HEK293 (cell line): Measurements from ENCODE around the gene DOK3.

ENCODE experiments used
- CTCF ChIA-PET: fragments of 350-600 bp; formaldehyde crosslinking; extraction: SDS; loops from one replicate; lab custom pipeline; 2021; ENCODE audit warnings: antibody characterized with exemption; lab: Yijun Ruan, JAX
- POLR2A ChIA-PET: fragments of 300-600 bp; formaldehyde crosslinking; extraction: SDS; loops from one replicate; lab custom pipeline; 2020; ENCODE audit warnings: antibody characterized with exemption, inconsistent platforms; lab: Yijun Ruan, JAX
- H3K27ac ChIP-seq: fragments of 200-500 bp; sonication (Bioruptor generic); 2 replicates; pipeline ENCODE4 v1.5.1; 2014; ENCODE audit warnings: low read depth, low read length, control low read depth, inconsistent platforms; ENCODE audit errors: extremely low read depth
- H3K36me3 ChIP-seq, 2 experiments: fragments of 200-500 bp in 1 of 2; sonication (Bioruptor generic) in 1 of 2; 1 replicate in 1 of 2; 2 replicates in 1 of 2; pipeline ENCODE4 v1.5.1; 2014 to 2017; ENCODE audit warnings: inconsistent platforms in 2 of 2, low read length in 2 of 2; ENCODE audit not compliant: control insufficient read depth in 2 of 2, insufficient read depth in 1 of 2
- H3K4me1 ChIP-seq: fragments of 200-500 bp; sonication (Bioruptor generic); 2 replicates; pipeline ENCODE4 v1.5.1; 2014; ENCODE audit warnings: mild to moderate bottlenecking, low read length, inconsistent platforms; ENCODE audit not compliant: control insufficient read depth, insufficient read depth
- H3K4me3 ChIP-seq: 2 replicates; pipeline ENCODE4 v1.5.1; 2011; ENCODE audit warnings: low read depth, mild to moderate bottlenecking, control low read depth, low read length, moderate library complexity
- H3K9me3 ChIP-seq: fragments of 200-500 bp; sonication (Bioruptor generic); 2 replicates; pipeline ENCODE4 v1.5.1; 2014; ENCODE audit warnings: low read depth, low read length, inconsistent platforms; ENCODE audit not compliant: control insufficient read depth, insufficient read depth
- EGR2 ChIP-seq: fragments of 450-650 bp; formaldehyde crosslinking; IDR thresholded peaks from 2 replicates; pipeline ENCODE4 v1.5.1; 2016; ENCODE audit warnings: low read depth, missing biosample characterization, missing genetic modification characterization
- HOXC10 ChIP-seq: sonication (generic); formaldehyde crosslinking; IDR thresholded peaks from 2 replicates; pipeline ENCODE4 v1.8.1; 2023; ENCODE audit warnings: mild to moderate bottlenecking, missing genetic modification reagents
- KLF16 ChIP-seq: fragments of 450-650 bp; formaldehyde crosslinking; IDR thresholded peaks from 2 replicates; pipeline ENCODE4 v1.5.1; 2017; ENCODE audit warnings: missing biosample characterization, missing genetic modification characterization
- MZF1 ChIP-seq: fragments of 450-650 bp; formaldehyde crosslinking; IDR thresholded peaks from 2 replicates; pipeline ENCODE4 v1.5.1; 2017; ENCODE audit warnings: missing biosample characterization, missing genetic modification characterization, borderline replicate concordance
- SP7 ChIP-seq: fragments of 450-650 bp; formaldehyde crosslinking; IDR thresholded peaks from 2 replicates; pipeline ENCODE4 v1.5.1; 2016; ENCODE audit warnings: missing biosample characterization, missing genetic modification characterization
- YY2 ChIP-seq: fragments of 450-650 bp; formaldehyde crosslinking; IDR thresholded peaks from 2 replicates; pipeline ENCODE4 v1.5.1; 2016; ENCODE audit warnings: missing biosample characterization, missing genetic modification characterization
- ZBTB1 ChIP-seq: fragments of 450-650 bp; formaldehyde crosslinking; IDR thresholded peaks from 2 replicates; pipeline ENCODE4 v1.5.1; 2016; ENCODE audit warnings: missing biosample characterization, missing genetic modification characterization
- ZBTB20 ChIP-seq: fragments of 450-650 bp; formaldehyde crosslinking; IDR thresholded peaks from 2 replicates; pipeline ENCODE4 v1.5.1; 2016; ENCODE audit warnings: missing biosample characterization, missing genetic modification characterization
- ZBTB21 ChIP-seq: fragments of 450-650 bp; formaldehyde crosslinking; IDR thresholded peaks from 2 replicates; pipeline ENCODE4 v1.5.1; 2017; ENCODE audit warnings: missing biosample characterization, missing genetic modification characterization
- ZFHX2 ChIP-seq: fragments of 450-650 bp; formaldehyde crosslinking; conservative IDR thresholded peaks from 2 replicates; pipeline ENCODE4 v1.5.1; 2016; ENCODE audit warnings: missing biosample characterization, missing genetic modification characterization
- ZNF133 ChIP-seq: fragments of 450-650 bp; formaldehyde crosslinking; IDR thresholded peaks from 2 replicates; pipeline ENCODE4 v1.5.1; 2016; ENCODE audit warnings: missing biosample characterization, missing genetic modification characterization
- ZNF174 ChIP-seq: fragments of 450-650 bp; formaldehyde crosslinking; IDR thresholded peaks from 2 replicates; pipeline ENCODE4 v1.5.0; 2017; ENCODE audit warnings: missing biosample characterization, mild to moderate bottlenecking, missing genetic modification characterization
- ZNF292 ChIP-seq: fragments of 450-650 bp; formaldehyde crosslinking; IDR thresholded peaks from 2 replicates; pipeline ENCODE4 v1.5.1; 2016; ENCODE audit warnings: low read depth, missing biosample characterization, missing genetic modification characterization, borderline replicate concordance
- ZNF404 ChIP-seq: fragments of 450-650 bp; formaldehyde crosslinking; IDR thresholded peaks from 2 replicates; pipeline ENCODE4 v1.5.1; 2017; ENCODE audit warnings: missing biosample characterization, missing genetic modification characterization
- ZNF473 ChIP-seq: fragments of 450-650 bp; formaldehyde crosslinking; IDR thresholded peaks from 2 replicates; pipeline ENCODE4 v1.5.1; 2017; ENCODE audit warnings: missing biosample characterization, missing genetic modification characterization
- ZNF501 ChIP-seq: fragments of 450-650 bp; formaldehyde crosslinking; IDR thresholded peaks from 2 replicates; pipeline ENCODE4 v1.5.1; 2016; ENCODE audit warnings: missing biosample characterization, missing genetic modification characterization
- ZNF623 ChIP-seq: fragments of 450-650 bp; formaldehyde crosslinking; IDR thresholded peaks from 2 replicates; pipeline ENCODE4 v1.5.1; 2016; ENCODE audit warnings: missing biosample characterization, missing genetic modification characterization
- ZNF707 ChIP-seq: fragments of 450-650 bp; formaldehyde crosslinking; IDR thresholded peaks from 2 replicates; pipeline ENCODE4 v1.5.1; 2016; ENCODE audit warnings: missing biosample characterization, missing genetic modification characterization
- ZNF747 ChIP-seq: fragments of 450-650 bp; formaldehyde crosslinking; IDR thresholded peaks from 2 replicates; pipeline ENCODE4 v1.5.1; 2016; ENCODE audit warnings: missing biosample characterization, missing genetic modification characterization
- ZNF791 ChIP-seq: fragments of 450-650 bp; formaldehyde crosslinking; IDR thresholded peaks from 2 replicates; pipeline ENCODE4 v1.5.1; 2016; ENCODE audit warnings: missing biosample characterization, missing genetic modification characterization
- ZNF830 ChIP-seq: fragments of 450-650 bp; IDR thresholded peaks from 2 replicates; pipeline ENCODE4 v1.5.0; 2018; ENCODE audit warnings: missing biosample characterization, missing genetic modification characterization, low read depth, mild to moderate bottlenecking, moderate library complexity
- ZSCAN30 ChIP-seq: fragments of 450-650 bp; IDR thresholded peaks from 2 replicates; pipeline ENCODE4 v1.5.1; 2018; ENCODE audit warnings: missing biosample characterization, mild to moderate bottlenecking, missing genetic modification characterization, moderate library complexity
- TF ChIP-seq, protein P1 (sequence below): fragments of 450-650 bp; formaldehyde crosslinking; IDR thresholded peaks from 2 replicates; pipeline ENCODE4 v1.5.1; 2016; ENCODE audit warnings: missing biosample characterization, missing genetic modification characterization
- TF ChIP-seq, protein P2 (sequence below): fragments of 450-650 bp; formaldehyde crosslinking; IDR thresholded peaks from 2 replicates; pipeline ENCODE4 v1.5.1; 2017; ENCODE audit warnings: missing biosample characterization, missing genetic modification characterization
- TF ChIP-seq, protein P3 (sequence below): fragments of 450-650 bp; formaldehyde crosslinking; IDR thresholded peaks from 2 replicates; pipeline ENCODE4 v1.5.1; 2017; ENCODE audit warnings: missing biosample characterization, missing genetic modification characterization
- TF ChIP-seq, protein P4 (sequence below): fragments of 450-650 bp; formaldehyde crosslinking; IDR thresholded peaks from 2 replicates; pipeline ENCODE4 v1.5.1; 2017; ENCODE audit warnings: missing biosample characterization, missing genetic modification characterization
- TF ChIP-seq, protein P5 (sequence below): fragments of 450-650 bp; formaldehyde crosslinking; IDR thresholded peaks from 2 replicates; pipeline ENCODE4; 2016; ENCODE audit warnings: missing biosample characterization, missing genetic modification characterization

The DOK3 gene

DNA sequence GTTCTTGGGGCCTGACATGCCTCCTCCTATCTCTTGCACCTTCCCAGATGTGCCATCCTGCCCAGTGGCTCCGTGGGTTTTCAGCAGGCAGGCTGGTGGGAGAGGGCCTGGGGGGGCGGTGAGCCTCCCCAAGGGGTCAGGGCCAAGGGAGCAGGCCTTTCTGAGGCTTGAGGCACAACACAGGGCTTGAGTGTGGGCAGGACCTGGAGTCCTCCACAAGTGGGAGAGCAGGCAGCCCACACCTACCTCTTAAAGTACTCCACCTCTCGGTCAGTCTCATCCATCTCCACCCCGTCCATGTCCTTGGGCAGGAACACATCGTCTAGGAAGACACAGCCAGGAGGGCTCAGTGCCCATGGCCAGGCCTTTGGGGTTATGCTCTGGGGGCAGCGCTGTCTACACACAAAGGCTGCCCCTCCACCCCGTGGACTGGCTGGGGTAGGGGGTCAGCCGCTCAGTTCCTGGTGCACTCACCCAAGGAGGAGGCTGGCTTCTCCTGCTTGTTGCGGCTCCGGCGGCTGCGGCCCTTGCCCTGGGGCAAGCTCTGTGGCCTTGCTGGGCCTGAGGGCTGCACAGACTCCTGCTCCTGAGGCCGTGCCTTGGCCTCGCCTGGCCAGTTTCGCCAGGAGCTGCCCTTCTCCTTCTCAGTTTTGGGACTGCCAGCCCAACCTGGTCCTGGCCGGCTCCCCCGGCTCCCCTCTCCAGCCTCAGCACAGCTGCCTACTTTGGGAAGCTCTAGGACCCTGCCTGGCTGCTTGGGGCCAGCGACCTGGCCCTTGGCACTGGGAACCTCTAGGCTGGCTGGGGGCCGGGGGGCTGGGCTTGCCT lies 14.3 kb upstream of the DOK3 start:
- TF ChIP-seq ZBTB21 (tag by site-specific recombination): no peak
- TF ChIP-seq ZNF791 (tag by site-specific recombination): no peak
- no peak for TF ChIP-seq ZNF623 (tag by site-specific recombination)
- no peak for TF ChIP-seq HOXC10 (CRISPR knock-in tag)
- TF ChIP-seq ZNF501 (tag by site-specific recombination): no peak
- no peak for TF ChIP-seq ZBTB20
- TF ChIP-seq EGR2: peak; percentile 65
- TF ChIP-seq KLF16 (tag by site-specific recombination): no peak
- peak; percentile 49 for TF ChIP-seq ZFHX2 (tag by site-specific recombination)
- no peak for TF ChIP-seq YY2
- TF ChIP-seq, protein P1, sequence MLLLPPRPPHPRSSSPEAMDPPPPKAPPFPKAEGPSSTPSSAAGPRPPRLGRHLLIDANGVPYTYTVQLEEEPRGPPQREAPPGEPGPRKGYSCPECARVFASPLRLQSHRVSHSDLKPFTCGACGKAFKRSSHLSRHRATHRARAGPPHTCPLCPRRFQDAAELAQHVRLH (tag by site-specific recombination): no peak
- no peak for TF ChIP-seq MZF1
- TF ChIP-seq, protein P2, sequence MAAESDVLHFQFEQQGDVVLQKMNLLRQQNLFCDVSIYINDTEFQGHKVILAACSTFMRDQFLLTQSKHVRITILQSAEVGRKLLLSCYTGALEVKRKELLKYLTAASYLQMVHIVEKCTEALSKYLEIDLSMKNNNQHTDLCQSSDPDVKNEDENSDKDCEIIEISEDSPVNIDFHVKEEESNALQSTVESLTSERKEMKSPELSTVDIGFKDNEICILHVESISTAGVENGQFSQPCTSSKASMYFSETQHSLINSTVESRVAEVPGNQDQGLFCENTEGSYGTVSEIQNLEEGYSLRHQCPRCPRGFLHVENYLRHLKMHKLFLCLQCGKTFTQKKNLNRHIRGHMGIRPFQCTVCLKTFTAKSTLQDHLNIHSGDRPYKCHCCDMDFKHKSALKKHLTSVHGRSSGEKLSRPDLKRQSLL (tag by site-specific recombination): no peak
- TF ChIP-seq ZNF747 (tag by site-specific recombination): no peak
- TF ChIP-seq ZNF830 (tag by site-specific recombination): no peak
- no peak for TF ChIP-seq ZNF133 (tag by site-specific recombination)
- H3K4me1 ChIP-seq: no peaks in the 10 kb centered on the region; the same call in 1 of the 2 replicates
- ChIA-PET POLR2A (interaction anchor here (1.3 kb wide), 1 partner anchor 22 kb away, joined by 3 read pairs; no protein-coding TSS in a partner anchor), CTCF (interaction anchor here (0.6 kb wide), 1 partner anchor 8 kb away, joined by 3 read pairs; no protein-coding TSS in a partner anchor)
- H3K36me3 ChIP-seq: peaks cover 8 to 89% of the 10 kb centered on the region in 2 experiments
- H3K27ac ChIP-seq: no peak overlapping the region
- no peak overlapping the region for H3K4me3 ChIP-seq
- no peaks in the 10 kb centered on the region for H3K9me3 ChIP-seq

DNA sequence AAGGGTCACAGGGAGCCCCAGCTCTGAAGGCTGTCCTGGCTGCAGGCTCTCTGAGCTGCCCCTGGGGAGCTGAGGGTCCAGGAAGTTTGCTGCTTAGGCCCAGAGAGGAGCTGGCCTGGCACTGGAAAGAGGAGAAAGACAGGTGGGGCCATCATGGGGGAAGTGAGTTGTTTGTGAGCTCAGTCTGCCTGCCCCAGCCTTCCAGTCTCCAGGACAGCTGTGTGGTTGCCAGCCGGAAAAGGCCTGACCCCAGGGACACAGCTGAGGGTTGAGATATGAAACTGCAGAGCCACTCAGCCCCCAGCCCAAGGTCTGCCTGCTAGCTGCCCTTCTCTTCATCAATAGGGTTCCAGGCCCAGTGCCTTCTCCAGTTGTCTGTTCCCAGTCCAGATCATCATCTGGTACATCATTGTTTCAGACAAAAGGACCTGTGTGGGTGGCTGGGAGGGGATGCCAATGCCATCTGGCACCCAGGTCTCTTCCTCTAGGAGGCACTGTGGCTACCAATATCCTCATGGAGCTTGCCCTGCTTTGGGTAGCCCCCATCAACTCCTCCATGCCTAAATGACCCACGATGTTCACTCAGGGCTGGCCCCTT lies 11.4 kb upstream of the DOK3 start:
- Histone ChIP-seq H3K9me3 (no peaks in the 10 kb centered on the region), H3K4me3 (no peak overlapping the region), H3K4me1 (no peaks in the 10 kb centered on the region; the same call in 1 of the 2 replicates), H3K27ac (no peak overlapping the region), H3K36me3 (peaks cover 3 to 61% of the 10 kb centered on the region in 2 experiments)
- CTCF ChIA-PET: interaction anchor here (0.5 to 2.2 kb wide), 5 partner anchors 10 to 25 kb away, joined by 3 to 8 read pairs (median 3); no protein-coding TSS in a partner anchor
- TF ChIP-seq SP7 (no peak), ZNF707 (tag by site-specific recombination) (no peak), ZBTB1 (tag by site-specific recombination) (no peak), ZNF404 (tag by site-specific recombination) (no peak), ZNF292 (no peak), MZF1 (no peak), ZSCAN30 (tag by site-specific recombination) (no peak), ZNF473 (no peak), ZNF174 (no peak), YY2 (no peak)
- TF ChIP-seq, protein P3, sequence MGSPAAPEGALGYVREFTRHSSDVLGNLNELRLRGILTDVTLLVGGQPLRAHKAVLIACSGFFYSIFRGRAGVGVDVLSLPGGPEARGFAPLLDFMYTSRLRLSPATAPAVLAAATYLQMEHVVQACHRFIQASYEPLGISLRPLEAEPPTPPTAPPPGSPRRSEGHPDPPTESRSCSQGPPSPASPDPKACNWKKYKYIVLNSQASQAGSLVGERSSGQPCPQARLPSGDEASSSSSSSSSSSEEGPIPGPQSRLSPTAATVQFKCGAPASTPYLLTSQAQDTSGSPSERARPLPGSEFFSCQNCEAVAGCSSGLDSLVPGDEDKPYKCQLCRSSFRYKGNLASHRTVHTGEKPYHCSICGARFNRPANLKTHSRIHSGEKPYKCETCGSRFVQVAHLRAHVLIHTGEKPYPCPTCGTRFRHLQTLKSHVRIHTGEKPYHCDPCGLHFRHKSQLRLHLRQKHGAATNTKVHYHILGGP: no peak
- TF ChIP-seq, protein P4, sequence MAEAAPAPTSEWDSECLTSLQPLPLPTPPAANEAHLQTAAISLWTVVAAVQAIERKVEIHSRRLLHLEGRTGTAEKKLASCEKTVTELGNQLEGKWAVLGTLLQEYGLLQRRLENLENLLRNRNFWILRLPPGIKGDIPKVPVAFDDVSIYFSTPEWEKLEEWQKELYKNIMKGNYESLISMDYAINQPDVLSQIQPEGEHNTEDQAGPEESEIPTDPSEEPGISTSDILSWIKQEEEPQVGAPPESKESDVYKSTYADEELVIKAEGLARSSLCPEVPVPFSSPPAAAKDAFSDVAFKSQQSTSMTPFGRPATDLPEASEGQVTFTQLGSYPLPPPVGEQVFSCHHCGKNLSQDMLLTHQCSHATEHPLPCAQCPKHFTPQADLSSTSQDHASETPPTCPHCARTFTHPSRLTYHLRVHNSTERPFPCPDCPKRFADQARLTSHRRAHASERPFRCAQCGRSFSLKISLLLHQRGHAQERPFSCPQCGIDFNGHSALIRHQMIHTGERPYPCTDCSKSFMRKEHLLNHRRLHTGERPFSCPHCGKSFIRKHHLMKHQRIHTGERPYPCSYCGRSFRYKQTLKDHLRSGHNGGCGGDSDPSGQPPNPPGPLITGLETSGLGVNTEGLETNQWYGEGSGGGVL: no peak
- TF ChIP-seq, protein P5, sequence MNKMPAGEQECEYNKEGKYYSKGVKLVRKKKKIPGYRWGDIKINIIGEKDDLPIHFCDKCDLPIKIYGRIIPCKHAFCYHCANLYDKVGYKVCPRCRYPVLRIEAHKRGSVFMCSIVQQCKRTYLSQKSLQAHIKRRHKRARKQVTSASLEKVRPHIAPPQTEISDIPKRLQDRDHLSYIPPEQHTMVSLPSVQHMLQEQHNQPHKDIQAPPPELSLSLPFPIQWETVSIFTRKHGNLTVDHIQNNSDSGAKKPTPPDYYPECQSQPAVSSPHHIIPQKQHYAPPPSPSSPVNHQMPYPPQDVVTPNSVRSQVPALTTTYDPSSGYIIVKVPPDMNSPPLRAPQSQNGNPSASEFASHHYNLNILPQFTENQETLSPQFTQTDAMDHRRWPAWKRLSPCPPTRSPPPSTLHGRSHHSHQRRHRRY (tag by site-specific recombination): no peak
- POLR2A ChIA-PET: interaction anchor here (1.4 kb wide), 1 partner anchor 24 kb away, joined by 8 read pairs; the partner anchor contains the start of gene PDLIM7
